H1 (cell line): Measurements from ENCODE around the gene PLEKHA1. TPM values are rescaled to one million over a fixed set of nuclear protein-coding genes. Genes with fewer than 3 reads are reported as not detected.

Experiments
- EGR1 ChIP-seq: IDR thresholded peaks from 2 replicates; pipeline ENCODE4 v1.6.1; 2011; ENCODE audit warnings: low read depth, low read length, borderline replicate concordance
- EZH2 ChIP-seq: fragments of 200-600 bp; sonication (generic); IDR thresholded peaks from 2 replicates; pipeline ENCODE4 v1.7.1; 2012; ENCODE audit warnings: low read depth, mild to moderate bottlenecking, moderate library complexity, low read length, inconsistent platforms; ENCODE audit not compliant: severe bottlenecking
- JUND ChIP-seq: IDR thresholded peaks from 2 replicates; pipeline ENCODE4 v1.6.1; 2011; ENCODE audit warnings: mild to moderate bottlenecking, improper control_type of control experiment, low read length
- RFX5 ChIP-seq: IDR thresholded peaks from 2 replicates; pipeline ENCODE4 v1.6.1; 2011; ENCODE audit warnings: low read depth, low read length, improper control_type of control experiment, borderline replicate concordance
- polyA plus RNA-seq, 7 experiments: library from polyadenylated mRNA; depleted of rRNA in 3 of 7; stranded (reverse) in 5 of 7; unstranded in 2 of 7; fragments of >200 nt in 5 of 7; fragments of 200-250 nt in 2 of 7; gene quantifications; 1 replicate in 5 of 7; 2 replicates in 1 of 7; 4 replicates in 1 of 7; pipeline versions ENCODE4 v1.2.1 to v1.2.3, GENCODE V29; 2011 to 2013; ENCODE audit warnings: missing spikeins in 2 of 7, mixed read lengths in 2 of 7
- total RNA-seq: library from RNA; stranded (reverse); fragmentation: NEBNext Ultra II Directional; extraction: Animal tissue kit (Norgen Biotek cat#: 25700); gene quantifications from 2 replicates; pipeline ENCODE4 v1.2.1, GENCODE V29; 2021

Gene PLEKHA1
- total and polyA plus RNA-seq, 2 of the 8 experiments (the other 6 are each of a cell fraction or from before 2014, with no cell fraction given), result 15.6 to 39.7 TPM

DNA sequence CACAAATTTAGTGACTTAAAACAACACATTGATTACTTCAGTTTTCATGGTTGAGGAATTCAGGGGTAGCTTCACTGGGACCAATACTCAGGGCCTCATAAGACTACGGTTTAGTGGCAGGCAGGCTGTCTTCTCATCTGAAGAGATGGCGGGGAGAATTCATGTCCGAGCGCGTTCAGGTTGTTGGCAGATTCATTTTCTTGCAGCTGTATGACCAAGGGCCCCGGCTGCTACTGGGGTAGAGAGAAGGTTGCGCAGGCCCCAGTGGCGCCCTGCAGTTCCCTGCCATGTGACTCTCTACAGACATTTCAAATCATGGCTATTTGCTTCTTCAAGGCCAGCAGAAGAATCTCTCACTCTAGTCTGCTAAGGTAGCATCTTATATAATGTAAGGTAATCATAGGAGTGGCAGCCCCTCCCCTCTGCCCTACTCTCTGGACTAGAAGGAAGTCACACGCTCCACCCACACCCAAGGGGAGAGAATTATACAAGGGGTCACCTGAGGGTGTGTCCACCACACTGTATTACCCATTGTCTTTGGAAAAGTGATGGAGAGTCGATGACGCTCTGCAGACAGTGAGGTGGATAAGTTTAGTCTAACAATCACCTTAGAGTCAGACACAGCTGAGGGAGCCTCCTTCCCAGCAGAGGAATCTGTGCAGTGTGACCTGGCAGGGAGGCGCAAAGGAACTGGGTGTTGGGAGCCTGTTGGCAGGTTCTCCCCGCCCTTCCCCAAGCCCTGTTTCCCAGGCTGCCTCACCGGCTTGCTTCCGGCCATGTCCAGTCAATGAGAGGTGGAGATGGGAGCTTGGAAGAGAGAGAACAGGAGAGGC is 35.7 kb upstream of the PLEKHA1 start (continued):
- TF ChIP-seq EGR1 (no peak), EZH2 (no peak), JUND (no peak), RFX5 (no peak)
